Measurements from ENCODE around the gene STK10. TPM values are rescaled to one million over a fixed set of nuclear protein-coding genes. Genes with fewer than 3 reads are reported as not detected.

STK10 gene
- total and polyA plus RNA-seq, 2 experiments from 2014 or later: 21.2 to 28.9 TPM

GRCh38 chr5:172009536-172010270, 178.3 kb downstream of the STK10 start:
- no peak for TF ChIP-seq EZH2phosphoT487 (IDR thresholded peaks at IDR 0.05; ENCODE audit: insufficient read depth, low read depth)
- no peak for TF ChIP-seq EZH2 (IDR thresholded peaks at IDR 0.05; ENCODE audit: insufficient read depth, poor library complexity, severe bottlenecking)
- H2AFZ ChIP-seq: no peak overlapping the region
- H3F3A ChIP-seq (ENCODE audit: insufficient read depth): peaks cover 34% of the 10 kb centered on the region
- H4K20me1 ChIP-seq (ENCODE audit: insufficient read depth): no peaks in the 10 kb centered on the region
- WGBS, 2 experiments (ENCODE audit: low coverage in 1 of 2, low lambda C conversion rate in 2 of 2, missing lambda C conversion rate in 2 of 2): 69 to 79% methylated on average over 5 of the region's 5 CpGs
- H3K9ac ChIP-seq: no peak overlapping the region
- H3K4me2 ChIP-seq (ENCODE audit: unreplicated experiment): no peak overlapping the region
- no peak overlapping the region for H3K4me3 ChIP-seq
- H3K27me3 ChIP-seq (replicated peaks; ENCODE audit: insufficient read depth): no peaks in the 10 kb centered on the region
- in situ Hi-C loops (cut with MboI): no loop called here
- no peaks in the 10 kb centered on the region for H3K9me3 ChIP-seq (ENCODE audit: low read depth)
- H3K9me2 ChIP-seq (ENCODE audit: insufficient read depth): no peaks in the 10 kb centered on the region
- H3K79me2 ChIP-seq (ENCODE audit: insufficient read depth): peaks cover 22% of the 10 kb centered on the region
- H3K4me1 ChIP-seq (ENCODE audit: insufficient read depth): peaks cover 24% of the 10 kb centered on the region
- H3K36me3 ChIP-seq (ENCODE audit: low read depth): no peaks in the 10 kb centered on the region
- no peak overlapping the region for H3K27ac ChIP-seq
- no peak for DNase-seq

DNA sequence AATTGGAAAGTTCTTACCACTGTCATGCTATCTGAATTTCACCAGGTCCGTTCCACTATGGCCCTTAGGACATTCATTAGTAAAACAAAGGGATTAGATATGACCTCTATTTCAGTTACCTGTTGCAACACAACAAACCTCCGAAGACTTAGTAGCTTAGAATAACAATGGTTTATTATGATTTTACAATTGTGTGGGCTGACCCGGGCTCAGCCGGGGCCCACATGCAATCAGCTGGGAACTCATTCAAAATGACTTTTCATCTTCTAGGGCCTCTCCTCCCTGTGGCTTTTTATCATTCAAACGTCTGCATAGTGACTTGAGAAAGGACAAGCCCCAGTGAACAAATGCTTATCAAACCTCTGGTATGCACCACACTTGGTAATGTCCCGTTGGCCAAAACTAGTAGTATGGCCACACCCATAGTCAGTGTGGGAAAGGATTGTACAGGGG, 179.3 kb downstream of the STK10 start:
- peak; percentile 45 for DNase-seq
- in situ Hi-C loops (cut with MboI): no loop called here
- Histone ChIP-seq H3K4me3 (no peak overlapping the region), H3K36me3 (ENCODE audit: low read depth) (no peaks in the 10 kb centered on the region), H2AFZ (no peak overlapping the region), H3K9me3 (ENCODE audit: low read depth) (no peaks in the 10 kb centered on the region), H3K9ac (no peak overlapping the region), H3K4me2 (ENCODE audit: unreplicated experiment) (peak overlapping the region; percentile 98), H3F3A (ENCODE audit: insufficient read depth) (peaks cover 44% of the 10 kb centered on the region), H4K20me1 (ENCODE audit: insufficient read depth) (peaks cover 7% of the 10 kb centered on the region; the same call in 1 of the 2 replicates), H3K27me3 (replicated peaks; ENCODE audit: insufficient read depth) (no peaks in the 10 kb centered on the region), H3K4me1 (ENCODE audit: insufficient read depth) (peaks cover 34% of the 10 kb centered on the region), H3K79me2 (ENCODE audit: insufficient read depth) (peaks cover 32% of the 10 kb centered on the region), H3K9me2 (ENCODE audit: insufficient read depth) (no peaks in the 10 kb centered on the region), H3K27ac (peak overlapping the region; percentile 39)
- TF ChIP-seq EZH2phosphoT487 (IDR thresholded peaks at IDR 0.05; ENCODE audit: insufficient read depth, low read depth): no peak
- no peak for TF ChIP-seq EZH2 (IDR thresholded peaks at IDR 0.05; ENCODE audit: insufficient read depth, poor library complexity, severe bottlenecking)
- WGBS, 2 experiments (ENCODE audit: low coverage in 1 of 2, low lambda C conversion rate in 2 of 2, missing lambda C conversion rate in 2 of 2): 26 to 29% methylated on average over 6 of the region's 6 CpGs

DNA sequence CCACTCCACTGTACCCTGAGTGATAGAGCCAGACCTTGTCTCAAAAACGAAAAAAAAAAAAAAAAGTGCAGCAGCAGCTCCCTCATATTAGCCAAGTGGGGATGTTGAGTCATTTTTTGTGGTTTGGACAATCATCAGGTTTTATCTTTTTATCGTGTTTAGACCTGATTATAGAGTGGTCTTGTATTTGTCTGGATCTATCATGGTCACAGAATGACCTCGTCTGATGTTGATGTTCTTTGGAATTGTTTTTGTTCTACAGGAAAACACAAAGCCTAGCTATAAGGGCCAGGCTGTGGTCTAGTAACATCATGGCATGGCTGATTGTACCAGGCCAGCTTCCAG, 179.9 kb downstream of the STK10 start:
- WGBS, 2 experiments (ENCODE audit: low coverage in 1 of 2, low lambda C conversion rate in 2 of 2, missing lambda C conversion rate in 2 of 2): 1 to 4% methylated on average over 3 of the region's 3 CpGs
- H3K4me3 ChIP-seq: no peak overlapping the region; the same call in 1 of the 2 replicates

DNA sequence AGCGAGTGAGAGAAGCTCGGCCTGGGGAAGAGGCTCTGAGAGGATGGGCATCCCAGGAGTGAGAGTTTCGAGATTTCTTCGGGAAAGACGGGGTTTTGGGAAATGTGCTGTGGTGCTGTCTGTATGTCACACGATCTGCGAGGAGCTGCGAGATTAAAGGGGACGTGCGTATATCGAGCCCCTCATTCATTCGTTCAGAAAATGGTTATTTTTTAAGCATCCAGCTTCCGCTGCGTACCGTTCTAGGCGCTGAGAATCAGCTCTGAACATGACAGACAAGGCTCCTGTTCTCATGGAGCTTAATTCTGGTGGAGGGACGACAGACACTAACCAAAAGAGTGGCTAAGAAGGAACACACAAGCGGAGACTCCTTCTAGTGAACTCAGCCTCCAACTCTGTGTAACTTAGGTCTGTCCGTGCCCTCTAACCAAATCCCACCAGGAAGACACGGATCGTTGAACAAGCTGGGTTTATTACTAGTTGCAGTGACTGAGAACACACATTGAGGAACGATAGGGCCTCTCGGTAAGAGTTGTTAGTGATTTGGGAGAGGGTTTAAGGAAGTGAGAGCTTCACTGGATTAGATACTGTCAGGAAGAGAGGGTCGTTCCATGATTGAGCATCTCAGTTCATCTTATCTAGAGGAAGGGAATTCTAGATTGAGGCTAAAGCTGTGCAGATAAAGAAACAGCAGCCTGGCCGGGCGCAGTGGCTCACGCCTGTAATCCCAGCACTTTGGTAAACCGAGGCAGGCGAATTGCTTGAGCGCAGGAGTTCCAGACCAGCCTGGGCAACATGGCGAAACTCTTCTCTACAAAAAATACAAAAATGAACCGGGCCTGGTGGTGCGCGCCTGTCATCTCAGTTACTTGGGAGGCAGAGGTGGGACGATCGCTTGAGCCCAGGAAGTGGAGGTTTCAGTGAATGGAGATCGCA, 180.6 kb downstream of the STK10 start:
- Histone ChIP-seq H3K4me2 (ENCODE audit: unreplicated experiment) (peak overlapping the region; percentile 98), H3F3A (ENCODE audit: insufficient read depth) (peaks cover 51% of the 10 kb centered on the region), H3K36me3 (ENCODE audit: low read depth) (no peaks in the 10 kb centered on the region), H3K4me3 (peak overlapping the region; percentile 92), H3K9ac (peak overlapping the region; percentile 95), H4K20me1 (ENCODE audit: insufficient read depth) (peaks cover 18% of the 10 kb centered on the region; the same call in 1 of the 2 replicates), H3K4me1 (ENCODE audit: insufficient read depth) (peaks cover 46% of the 10 kb centered on the region), H3K9me3 (ENCODE audit: low read depth) (no peaks in the 10 kb centered on the region), H2AFZ (peak overlapping the region; percentile 97), H3K9me2 (ENCODE audit: insufficient read depth) (no peaks in the 10 kb centered on the region), H3K27me3 (replicated peaks; ENCODE audit: insufficient read depth) (no peaks in the 10 kb centered on the region), H3K79me2 (ENCODE audit: insufficient read depth) (peaks cover 45% of the 10 kb centered on the region), H3K27ac (peak overlapping the region; percentile 94)
- DNase-seq: peak; percentile 64
- in situ Hi-C loops (cut with MboI): no loop called here
- 27 to 29% methylated on average over 37 of the region's 37 CpGs for WGBS, 2 experiments (ENCODE audit: low coverage in 1 of 2, low lambda C conversion rate in 2 of 2, missing lambda C conversion rate in 2 of 2)
- TF ChIP-seq EZH2 (IDR thresholded peaks at IDR 0.05; ENCODE audit: insufficient read depth, poor library complexity, severe bottlenecking): no peak
- no peak for TF ChIP-seq EZH2phosphoT487 (IDR thresholded peaks at IDR 0.05; ENCODE audit: insufficient read depth, low read depth)

More for the DNA sequence above, 179.9 kb downstream of the STK10 start:
- peaks cover 51% of the 10 kb centered on the region for H3F3A ChIP-seq (ENCODE audit: insufficient read depth)
- H3K79me2 ChIP-seq (ENCODE audit: insufficient read depth): peaks cover 38% of the 10 kb centered on the region
- in situ Hi-C loops (cut with MboI): no loop called here
- H2AFZ ChIP-seq: no peak overlapping the region
- H4K20me1 ChIP-seq (ENCODE audit: insufficient read depth): peaks cover 13% of the 10 kb centered on the region; the same call in 1 of the 2 replicates
- H3K9ac ChIP-seq: no peak overlapping the region
- H3K27ac ChIP-seq: peak overlapping the region; percentile 39
- H3K9me2 ChIP-seq (ENCODE audit: insufficient read depth): no peaks in the 10 kb centered on the region
- peaks cover 41% of the 10 kb centered on the region for H3K4me1 ChIP-seq (ENCODE audit: insufficient read depth)
- H3K4me2 ChIP-seq (ENCODE audit: unreplicated experiment): peak overlapping the region; percentile 98
- no peaks in the 10 kb centered on the region for H3K36me3 ChIP-seq (ENCODE audit: low read depth)
- peak; percentile 70 for DNase-seq
- H3K9me3 ChIP-seq (ENCODE audit: low read depth): no peaks in the 10 kb centered on the region
- TF ChIP-seq EZH2phosphoT487 (IDR thresholded peaks at IDR 0.05; ENCODE audit: insufficient read depth, low read depth): no peak
- TF ChIP-seq EZH2 (IDR thresholded peaks at IDR 0.05; ENCODE audit: insufficient read depth, poor library complexity, severe bottlenecking): no peak
- H3K27me3 ChIP-seq (replicated peaks; ENCODE audit: insufficient read depth): no peaks in the 10 kb centered on the region
